Tibial artery (tissue), 4 donors: ENCODE measurements around the gene GOLGA2.

ENCODE experiments used
- DNase-seq, 2 donors: peaks; one replicate each; pipeline ENCODE4 v3.0.0-alpha.2; 2019
- H3K27ac ChIP-seq, 2 donors: fragments of 200-600 bp; sonication (generic) in 1 of 2; 1 replicate in 1 of 2; 2 replicates in 1 of 2; pipeline ENCODE4 v1.5.1; 2018 to 2019; ENCODE audit warnings: mild to moderate bottlenecking in 1 of 2
- H3K27me3 ChIP-seq, 2 donors: fragments of 200-600 bp; sonication (generic) in 1 of 2; one replicate each; pipeline versions ENCODE4 v1.5.1 to v1.6.0; 2016 to 2019
- H3K36me3 ChIP-seq, 3 donors: fragments of 200-600 bp; sonication (generic) in 2 of 3; one replicate each; pipeline ENCODE4 v1.5.1; 2016 to 2019; ENCODE audit warnings: mild to moderate bottlenecking in 2 of 3
- H3K4me1 ChIP-seq, 4 donors: fragments of 200-600 bp; sonication (generic) in 2 of 4; 1 replicate in 3 of 4; 2 replicates in 1 of 4; pipeline ENCODE4 v1.5.1; 2016 to 2019
- H3K4me3 ChIP-seq, 2 donors: fragments of 200-600 bp; sonication (generic) in 1 of 2; 1 replicate in 1 of 2; 2 replicates in 1 of 2; pipeline ENCODE4 v1.5.1; 2018 to 2019; ENCODE audit warnings: mild to moderate bottlenecking in 2 of 2
- H3K9me3 ChIP-seq, 3 donors: fragments of 200-600 bp; sonication (generic) in 1 of 3; one replicate each; pipeline ENCODE4 v1.5.1; 2016 to 2019
- CTCF ChIP-seq, 2 experiments: fragments of 200-600 bp in 1 of 2; fragments of 450-650 bp in 1 of 2; IDR thresholded peaks; one replicate each; pipeline ENCODE4 v1.5.1; 2017 to 2019; ENCODE audit warnings: antibody characterized with exemption in 2 of 2, mild to moderate bottlenecking in 1 of 2, moderate library complexity in 1 of 2
- intact Hi-C: fragments of 100-400 bp; cut with DNase I; formaldehyde crosslinking; loops from one replicate; pipeline ENCODE4 v1.15.0; 2023; ENCODE audit warnings: low total_unique reads

GOLGA2 gene

GRCh38 chr9:128292009-128292408 is 16.2 kb upstream of the GOLGA2 start:
- no peaks in the 10 kb centered on the region for H3K9me3 ChIP-seq
- intact Hi-C loops = no loop called here

GRCh38 chr9:128288273-128289004 is 12.6 kb upstream of the GOLGA2 start:
- Histone ChIP-seq H3K4me1 (no peaks in the 10 kb centered on the region), H3K4me3 (no peak overlapping the region), H3K36me3 (peaks cover 9 to 54% (median 28%) of the 10 kb centered on the region in 3 donors), H3K27me3 (no peaks in the 10 kb centered on the region), H3K9me3 (no peaks in the 10 kb centered on the region), H3K27ac (no peak overlapping the region)
- intact Hi-C loops = no loop called here
- no peak for DNase-seq
- no peak for TF ChIP-seq CTCF (IDR thresholded peaks at IDR 0.05)

More at GRCh38 chr9:128292009-128292408, 16.2 kb upstream of the GOLGA2 start:
- Histone ChIP-seq H3K36me3 (peaks cover 5 to 31% (median 11%) of the 10 kb centered on the region in 3 donors), H3K27ac (no peak overlapping the region), H3K4me1 (no peaks in the 10 kb centered on the region), H3K4me3 (no peak overlapping the region), H3K27me3 (no peaks in the 10 kb centered on the region)
- no peak for DNase-seq
- TF ChIP-seq CTCF (IDR thresholded peaks at IDR 0.05) = no peak

- no peak for DNase-seq
- Histone ChIP-seq H3K27me3 (no peaks in the 10 kb centered on the region), H3K36me3 (peaks cover 9 to 54% (median 28%) of the 10 kb centered on the region in 3 donors), H3K9me3 (no peaks in the 10 kb centered on the region), H3K4me3 (no peak overlapping the region), H3K4me1 (no peaks in the 10 kb centered on the region), H3K27ac (no peak overlapping the region)
- no peak for TF ChIP-seq CTCF (IDR thresholded peaks at IDR 0.05)
- intact Hi-C loops = no loop called here
Observed at GRCh38 chr9:128286440-128286839, 10.6 kb upstream of the GOLGA2 start.

- H3K27me3 ChIP-seq = no peaks in the 10 kb centered on the region
- intact Hi-C loops = no loop called here
- no peak for DNase-seq
- no peak overlapping the region for H3K4me3 ChIP-seq
- TF ChIP-seq CTCF (IDR thresholded peaks at IDR 0.05) = no peak
- H3K4me1 ChIP-seq = no peaks in the 10 kb centered on the region
- H3K27ac ChIP-seq = no peak overlapping the region
- H3K9me3 ChIP-seq = no peaks in the 10 kb centered on the region
- peaks cover 9 to 50% (median 28%) of the 10 kb centered on the region in 3 donors for H3K36me3 ChIP-seq
Observed at GRCh38 chr9:128285033-128285784, 9.4 kb upstream of the GOLGA2 start.

- no peak for TF ChIP-seq CTCF (IDR thresholded peaks at IDR 0.05)
- H3K4me3 ChIP-seq = no peak overlapping the region
- H3K4me1 ChIP-seq = peaks cover 0 to 2% (median under 1%) of the 10 kb centered on the region in 4 donors
- H3K27ac ChIP-seq = no peak overlapping the region
- H3K27me3 ChIP-seq = no peaks in the 10 kb centered on the region
- no peak for DNase-seq
- H3K36me3 ChIP-seq = peaks cover 5 to 28% (median 17%) of the 10 kb centered on the region in 3 donors
- intact Hi-C loops = no loop called here
- no peaks in the 10 kb centered on the region for H3K9me3 ChIP-seq
Observed at GRCh38 chr9:128282500-128282899, 6.7 kb upstream of the GOLGA2 start.
